Measurements from ENCODE around the gene PARD3B.

PARD3B gene

GRCh38 chr2:205565142-205565522, 1019.9 kb downstream of the PARD3B start:
- DNase-seq (ENCODE audit: low spot score): no peak

GRCh38 chr2:205566606-205567168, 1021.4 kb downstream of the PARD3B start:
- DNase-seq (ENCODE audit: low spot score): no peak

- DNase-seq (ENCODE audit: low spot score): no peak
These were observed 1023.3 kb downstream of the PARD3B start for GRCh38 chr2:205568620-205569019.

- no peak for DNase-seq (ENCODE audit: low spot score)
These were observed 1025.4 kb downstream of the PARD3B start for GRCh38 chr2:205570648-205571047.

- no peak for DNase-seq (ENCODE audit: low spot score)
These were observed 1026.2 kb downstream of the PARD3B start for GRCh38 chr2:205571360-205571959.

- DNase-seq (ENCODE audit: low spot score): no peak
These were observed 1028.7 kb downstream of the PARD3B start for GRCh38 chr2:205574001-205574400.

- no peak for DNase-seq (ENCODE audit: low spot score)
These were observed 1034.1 kb downstream of the PARD3B start for GRCh38 chr2:205579335-205579734.

GRCh38 chr2:205580212-205580987, 1035.1 kb downstream of the PARD3B start:
- DNase-seq (ENCODE audit: low spot score): no peak

GRCh38 chr2:205582366-205582765, 1037.1 kb downstream of the PARD3B start:
- DNase-seq (ENCODE audit: low spot score): no peak

- no peak for DNase-seq (ENCODE audit: low spot score)
These were observed 1040.4 kb downstream of the PARD3B start for GRCh38 chr2:205585449-205586383.

GRCh38 chr2:205586626-205587025, 1041.4 kb downstream of the PARD3B start:
- no peak for DNase-seq (ENCODE audit: low spot score)

- no peak for DNase-seq (ENCODE audit: low spot score)
These were observed 1044.2 kb downstream of the PARD3B start for GRCh38 chr2:205589479-205589878.

- DNase-seq (ENCODE audit: low spot score): no peak
These were observed 1045.5 kb downstream of the PARD3B start for GRCh38 chr2:205590759-205591158.

- DNase-seq (ENCODE audit: low spot score): no peak
These were observed 1048.6 kb downstream of the PARD3B start for GRCh38 chr2:205593891-205594290.

- no peak for DNase-seq (ENCODE audit: low spot score)
These were observed 1051.3 kb downstream of the PARD3B start for GRCh38 chr2:205596581-205596980.

- no peak for DNase-seq (ENCODE audit: low spot score)
These were observed 1060.5 kb downstream of the PARD3B start for GRCh38 chr2:205605638-205606304.

- no peak for DNase-seq (ENCODE audit: low spot score)
These were observed 1061.9 kb downstream of the PARD3B start for GRCh38 chr2:205607146-205607545.

- DNase-seq (ENCODE audit: low spot score): no peak
These were observed 1063.8 kb downstream of the PARD3B start for GRCh38 chr2:205609113-205609512.

GRCh38 chr2:205610437-205610836, 1065.2 kb downstream of the PARD3B start:
- DNase-seq (ENCODE audit: low spot score): no peak

GRCh38 chr2:205612636-205613035, 1067.4 kb downstream of the PARD3B start:
- DNase-seq (ENCODE audit: low spot score): no peak

- DNase-seq (ENCODE audit: low spot score): no peak
These were observed 1068.8 kb downstream of the PARD3B start for GRCh38 chr2:205613970-205614559.

Data from Ammon's horn (tissue), 1 donor.